Measurements from ENCODE around the gene PRR12.

- TF ChIP-seq EZH2 (IDR thresholded peaks at IDR 0.05; ENCODE audit: borderline replicate concordance, insufficient read depth, low read depth, low read length, poor library complexity, severe bottlenecking), result no peak
- no peak for TF ChIP-seq CTCF (IDR thresholded peaks at IDR 0.05)
Observed at GRCh38 chr19:49565261-49565660, 25.7 kb upstream of the PRR12 start.
